ENCODE measurements around the gene WDR45B. TPM values are rescaled to one million over a fixed set of nuclear protein-coding genes. Genes with fewer than 3 reads are reported as not detected.
"Not testable (repeated sequence)": the region's sequence is repeated elsewhere in the genome, so short reads cannot be mapped to it uniquely, and the experiment has no call there.

WDR45B gene
- total RNA-seq, 1 donor from 2014 or later: 74.1 TPM

DNA sequence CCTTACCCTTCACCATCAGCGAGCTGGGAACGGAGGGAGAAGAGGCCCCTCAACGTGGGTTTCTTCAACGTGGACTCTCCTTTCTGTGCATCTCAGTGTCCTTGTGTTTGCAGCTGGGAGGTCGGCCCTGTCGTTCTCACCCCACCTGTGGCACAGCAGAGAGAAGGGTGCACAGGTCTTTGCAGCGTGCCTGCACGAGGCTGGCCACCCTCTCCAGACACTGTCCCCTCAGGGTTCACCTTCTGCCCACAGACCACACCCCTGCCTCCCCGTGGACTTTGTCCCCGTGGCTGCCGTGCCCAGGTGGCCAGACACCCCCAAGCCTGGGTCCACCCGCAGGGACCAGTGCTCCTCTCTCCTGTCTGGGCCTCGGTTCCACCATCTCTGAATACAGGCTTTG lies 7.3 kb upstream of the WDR45B start:
- H3K36me3 Mint-ChIP-seq (ENCODE audit: low read depth, unreplicated experiment): peaks cover 7% of the 10 kb centered on the region
- no peak overlapping the region for H3K27ac Mint-ChIP-seq (ENCODE audit: unreplicated experiment)
- H3K9me3 Mint-ChIP-seq (ENCODE audit: unreplicated experiment): no peaks in the 10 kb centered on the region
- no peaks in the 10 kb centered on the region for H3K27me3 Mint-ChIP-seq (ENCODE audit: unreplicated experiment)
- peaks cover 5% of the 10 kb centered on the region for H3K4me1 Mint-ChIP-seq (ENCODE audit: unreplicated experiment)
- TF ChIP-seq, protein P1, sequence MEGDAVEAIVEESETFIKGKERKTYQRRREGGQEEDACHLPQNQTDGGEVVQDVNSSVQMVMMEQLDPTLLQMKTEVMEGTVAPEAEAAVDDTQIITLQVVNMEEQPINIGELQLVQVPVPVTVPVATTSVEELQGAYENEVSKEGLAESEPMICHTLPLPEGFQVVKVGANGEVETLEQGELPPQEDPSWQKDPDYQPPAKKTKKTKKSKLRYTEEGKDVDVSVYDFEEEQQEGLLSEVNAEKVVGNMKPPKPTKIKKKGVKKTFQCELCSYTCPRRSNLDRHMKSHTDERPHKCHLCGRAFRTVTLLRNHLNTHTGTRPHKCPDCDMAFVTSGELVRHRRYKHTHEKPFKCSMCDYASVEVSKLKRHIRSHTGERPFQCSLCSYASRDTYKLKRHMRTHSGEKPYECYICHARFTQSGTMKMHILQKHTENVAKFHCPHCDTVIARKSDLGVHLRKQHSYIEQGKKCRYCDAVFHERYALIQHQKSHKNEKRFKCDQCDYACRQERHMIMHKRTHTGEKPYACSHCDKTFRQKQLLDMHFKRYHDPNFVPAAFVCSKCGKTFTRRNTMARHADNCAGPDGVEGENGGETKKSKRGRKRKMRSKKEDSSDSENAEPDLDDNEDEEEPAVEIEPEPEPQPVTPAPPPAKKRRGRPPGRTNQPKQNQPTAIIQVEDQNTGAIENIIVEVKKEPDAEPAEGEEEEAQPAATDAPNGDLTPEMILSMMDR (IDR thresholded peaks at IDR 0.05; ENCODE audit: unreplicated experiment): no peak
- no peak overlapping the region for H3K4me3 Mint-ChIP-seq (ENCODE audit: unreplicated experiment)
- no peak for DNase-seq (ENCODE audit: low spot score)

DNA sequence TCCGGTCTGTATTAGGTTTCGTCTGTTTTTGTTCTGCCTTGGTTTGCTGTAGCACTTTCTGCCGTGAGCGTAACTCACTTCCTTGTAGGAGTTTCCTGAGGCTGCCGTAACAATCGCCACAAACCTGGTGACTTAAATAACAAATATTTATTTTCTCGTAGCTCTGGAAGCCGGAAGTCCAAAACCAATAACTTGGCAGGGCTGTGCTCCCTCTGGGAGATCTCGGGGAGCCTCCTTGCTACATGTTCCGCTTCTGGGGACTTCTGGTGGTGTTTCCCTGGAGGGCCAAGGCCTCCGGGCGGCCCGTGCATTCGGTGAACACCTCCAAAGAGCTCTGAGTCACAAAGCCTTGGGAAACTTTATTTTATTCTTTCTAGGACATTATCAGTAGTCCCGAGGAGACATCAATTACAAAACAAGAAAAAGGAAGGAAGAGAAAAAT lies 6.8 kb upstream of the WDR45B start:
- H3K4me3 Mint-ChIP-seq (ENCODE audit: unreplicated experiment): no peak overlapping the region
- no peak for DNase-seq (ENCODE audit: low spot score)
- H3K27ac Mint-ChIP-seq (ENCODE audit: unreplicated experiment): peak overlapping the region; percentile 72
- peaks cover 3% of the 10 kb centered on the region for H3K27me3 Mint-ChIP-seq (ENCODE audit: unreplicated experiment)
- peaks cover 5% of the 10 kb centered on the region for H3K4me1 Mint-ChIP-seq (ENCODE audit: unreplicated experiment)
- TF ChIP-seq, protein P1 (IDR thresholded peaks at IDR 0.05; ENCODE audit: unreplicated experiment): no peak
- H3K36me3 Mint-ChIP-seq (ENCODE audit: low read depth, unreplicated experiment): peaks cover 7% of the 10 kb centered on the region
- H3K9me3 Mint-ChIP-seq (ENCODE audit: unreplicated experiment): no peaks in the 10 kb centered on the region

DNA sequence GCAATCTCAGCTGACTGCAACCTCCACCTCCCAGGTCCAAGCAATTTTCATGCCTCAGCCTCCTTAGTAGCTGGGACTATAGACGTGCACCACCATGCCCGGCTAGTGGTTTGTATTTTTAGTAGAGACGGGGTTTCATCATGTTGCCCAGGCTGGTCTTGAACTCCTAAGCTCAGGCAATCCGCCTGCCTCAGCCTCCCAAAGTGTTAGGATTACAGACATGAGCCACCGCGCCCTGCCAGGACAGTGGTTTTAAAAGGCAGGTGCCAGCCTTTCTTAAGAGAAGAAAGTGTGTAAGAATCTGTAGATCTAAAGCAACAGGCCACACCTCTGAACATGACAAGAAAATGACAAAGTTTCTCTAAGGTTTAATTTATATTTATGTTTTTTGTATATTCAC lies 6.4 kb upstream of the WDR45B start:
- DNase-seq (ENCODE audit: low spot score); H3K27ac Mint-ChIP-seq (ENCODE audit: unreplicated experiment); H3K9me3 Mint-ChIP-seq (ENCODE audit: unreplicated experiment); H3K27me3 Mint-ChIP-seq (ENCODE audit: unreplicated experiment); H3K36me3 Mint-ChIP-seq (ENCODE audit: low read depth, unreplicated experiment); H3K4me3 Mint-ChIP-seq (ENCODE audit: unreplicated experiment); H3K4me1 Mint-ChIP-seq (ENCODE audit: unreplicated experiment): not testable (repeated sequence)

DNA sequence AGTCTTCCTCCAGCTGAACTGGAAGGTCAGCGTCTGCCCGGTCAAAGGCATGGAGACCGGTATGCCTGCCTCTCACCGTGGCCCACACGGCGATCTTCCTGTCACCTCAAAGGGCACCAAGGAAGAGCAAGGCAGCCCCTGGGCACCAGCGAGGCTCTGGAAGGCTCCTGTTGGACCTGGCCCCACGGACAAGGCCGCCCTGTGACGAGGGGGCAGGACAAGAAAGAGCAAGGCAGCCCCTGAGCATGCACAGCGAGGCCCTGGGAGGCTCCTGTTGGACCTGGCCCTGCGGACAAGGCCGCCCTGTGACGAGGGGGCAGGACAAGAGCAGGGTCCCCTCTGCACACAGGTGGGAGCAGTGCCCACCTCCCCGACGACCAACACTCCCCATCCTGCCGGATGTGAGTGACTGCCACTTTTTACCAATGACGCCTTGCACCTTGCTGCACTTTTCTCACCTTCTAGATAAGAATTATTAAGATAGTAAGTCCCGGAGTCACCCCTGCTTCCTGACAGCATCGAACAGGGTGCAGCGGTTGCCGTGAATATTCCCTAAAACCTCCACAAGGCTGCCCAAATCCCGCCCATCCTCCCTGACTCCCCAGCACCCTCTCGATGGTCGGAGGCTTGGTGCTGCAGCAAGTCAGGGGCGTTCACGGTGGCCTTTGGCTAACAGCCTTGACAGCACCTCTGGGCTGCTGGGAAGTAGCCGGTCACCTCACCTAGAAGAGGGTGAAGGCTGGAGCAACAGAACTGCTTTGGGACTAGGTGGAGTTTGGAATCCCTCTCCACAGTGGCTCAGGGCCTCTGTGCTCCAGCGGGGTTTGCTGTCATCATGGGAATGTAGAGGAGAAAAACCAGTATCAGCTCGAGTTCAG lies 5.6 kb upstream of the WDR45B start:
- no peak overlapping the region for H3K27ac Mint-ChIP-seq (ENCODE audit: unreplicated experiment)
- no peaks in the 10 kb centered on the region for H3K9me3 Mint-ChIP-seq (ENCODE audit: unreplicated experiment)

DNA sequence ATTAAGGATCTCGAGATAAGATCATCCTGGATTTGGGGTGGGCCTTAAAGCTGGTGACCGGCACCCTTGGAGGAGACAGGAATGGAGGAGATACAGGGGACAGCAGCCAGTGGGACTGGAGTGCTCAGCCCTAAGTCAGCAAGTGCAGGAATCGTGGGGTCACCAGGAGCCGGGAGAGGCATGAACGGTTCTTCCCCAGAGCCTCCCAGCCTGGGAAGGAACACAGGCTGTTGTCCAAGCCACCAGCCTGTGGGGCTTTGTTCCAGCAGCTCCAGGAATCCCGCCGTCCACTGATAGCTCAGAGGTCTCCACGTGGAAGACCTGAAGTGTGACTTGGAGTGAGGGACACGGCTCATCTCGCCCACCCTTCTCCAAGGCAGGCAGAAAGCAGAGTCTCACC lies 2.5 kb upstream of the WDR45B start:
- DNase-seq (ENCODE audit: low spot score): no peak
- no peaks in the 10 kb centered on the region for H3K36me3 Mint-ChIP-seq (ENCODE audit: low read depth, unreplicated experiment)
- H3K4me3 Mint-ChIP-seq (ENCODE audit: unreplicated experiment): no peak overlapping the region
- TF ChIP-seq, protein P1 (IDR thresholded peaks at IDR 0.05; ENCODE audit: unreplicated experiment): no peak
- H3K9me3 Mint-ChIP-seq (ENCODE audit: unreplicated experiment): no peaks in the 10 kb centered on the region
- peaks cover 9% of the 10 kb centered on the region for H3K4me1 Mint-ChIP-seq (ENCODE audit: unreplicated experiment)
- H3K27me3 Mint-ChIP-seq (ENCODE audit: unreplicated experiment): peaks cover 14% of the 10 kb centered on the region
- no peak overlapping the region for H3K27ac Mint-ChIP-seq (ENCODE audit: unreplicated experiment)

More for the DNA sequence above, 5.6 kb upstream of the WDR45B start:
- peaks cover 7% of the 10 kb centered on the region for H3K36me3 Mint-ChIP-seq (ENCODE audit: low read depth, unreplicated experiment)
- DNase-seq (ENCODE audit: low spot score): no peak
- peaks cover 5% of the 10 kb centered on the region for H3K4me1 Mint-ChIP-seq (ENCODE audit: unreplicated experiment)
- TF ChIP-seq, protein P1 (IDR thresholded peaks at IDR 0.05; ENCODE audit: unreplicated experiment): no peak
- H3K4me3 Mint-ChIP-seq (ENCODE audit: unreplicated experiment): no peak overlapping the region
- H3K27me3 Mint-ChIP-seq (ENCODE audit: unreplicated experiment): peaks cover 6% of the 10 kb centered on the region

Data from endothelial cell (in vitro differentiated cells).